Colonic mucosa (tissue), 4 donors: ENCODE results near the gene LHX2. TPM values are rescaled to one million over a fixed set of nuclear protein-coding genes. Genes with fewer than 3 reads are reported as not detected.

Experiments
- DNase-seq: peaks from one replicate; pipeline ENCODE4 v3.0.0-alpha.2; 2020
- H3K27ac ChIP-seq: fragments of 200-600 bp; one replicate; pipeline ENCODE4 v1.8.0; 2021
- H3K27me3 ChIP-seq: fragments of 200-600 bp; one replicate; pipeline ENCODE4 v1.8.0; 2021
- H3K36me3 ChIP-seq: fragments of 200-600 bp; one replicate; pipeline ENCODE4 v1.8.0; 2021
- H3K4me1 ChIP-seq: fragments of 200-600 bp; one replicate; pipeline ENCODE4 v1.8.0; 2021; ENCODE audit warnings: mild to moderate bottlenecking
- H3K4me3 ChIP-seq: fragments of 200-600 bp; one replicate; pipeline ENCODE4 v1.8.0; 2021
- H3K9ac ChIP-seq, 2 donors: one replicate each; pipeline ENCODE4 v1.7.0; 2013; ENCODE audit warnings: control low read depth in 2 of 2, low read depth in 2 of 2, low read length in 2 of 2
- H3K9me3 ChIP-seq: fragments of 200-600 bp; one replicate; pipeline ENCODE4 v1.8.0; 2021
- intact Hi-C: fragments of 100-400 bp; cut with DNase I; formaldehyde crosslinking; loops from one replicate; pipeline ENCODE4 v1.14.1; 2022
- total RNA-seq, 2 donors: library from RNA; stranded (reverse); fragmentation: NEBNext Ultra II Directional in 1 of 2; extraction: Animal tissue kit (Norgen Biotek cat#: 25700) in 1 of 2; gene quantifications; one replicate each; pipeline ENCODE4 v1.2.1, GENCODE V29; 2021
- TF ChIP-seq, protein P1 (sequence below): fragments of 200-600 bp; IDR thresholded peaks from one replicate; pipeline ENCODE4 v1.8.0; 2022; ENCODE audit warnings: antibody characterized with exemption, mild to moderate bottlenecking
- donor health status: healthy.
- donor health status: DM: no; HTN: no; CAD: no.
- donor health status: DM: no; HTN: no; CAD: no.

LHX2 gene
- total RNA-seq, 2 donors from 2014 or later = 0.10 TPM; not detected in 1

DNA sequence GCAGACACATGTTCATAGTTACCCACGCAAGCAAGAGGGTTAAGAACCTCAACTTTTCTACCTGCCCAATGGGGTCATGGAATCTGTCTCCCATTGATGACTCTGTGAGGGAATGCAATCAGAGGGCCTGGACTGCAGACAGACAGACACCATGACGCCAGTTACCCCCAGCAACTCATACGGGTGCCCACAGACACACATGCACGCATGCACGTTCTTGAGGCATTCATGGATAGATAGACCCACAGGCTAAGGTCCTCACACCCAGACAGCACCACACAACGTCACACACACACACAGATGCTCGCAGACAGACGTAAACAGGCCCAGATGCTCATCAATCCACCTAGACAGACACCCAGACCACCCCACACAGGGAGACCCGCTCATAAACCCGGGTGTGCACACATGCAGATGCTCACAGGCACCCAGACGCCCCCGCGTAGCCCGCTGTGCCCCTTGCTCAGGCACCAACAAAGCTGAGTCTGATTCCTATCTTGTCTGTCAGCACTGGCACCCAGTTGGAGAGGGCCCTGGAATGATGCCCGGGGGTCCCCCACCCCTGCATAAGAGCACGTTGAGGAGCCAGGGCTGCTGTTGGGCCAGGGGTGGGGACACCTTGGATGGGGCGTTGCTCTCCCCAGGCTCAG, 23.6 kb downstream of the LHX2 start:
- H3K27me3 ChIP-seq = peaks cover 16% of the 10 kb centered on the region

DNA sequence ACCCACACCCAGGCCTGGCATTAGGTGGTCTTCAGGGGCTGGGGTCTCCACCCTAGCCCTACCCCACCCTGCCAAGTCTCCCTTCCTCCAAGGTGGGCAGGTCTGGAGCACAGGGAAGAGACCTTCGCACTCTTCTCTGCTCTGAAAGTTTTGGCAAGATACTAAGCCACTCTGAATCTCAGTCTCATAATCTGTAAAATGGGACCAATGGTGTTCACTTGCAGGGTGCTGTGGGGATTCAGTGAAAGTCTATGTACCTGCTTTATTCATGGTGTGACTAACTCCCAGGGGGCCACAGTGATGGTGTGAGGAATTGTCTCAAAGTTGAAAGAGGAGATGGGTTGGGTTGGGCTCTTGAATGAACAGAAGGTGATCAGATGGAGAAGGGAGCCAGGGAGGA, 25.0 kb downstream of the LHX2 start:
- no peak for DNase-seq
- Histone ChIP-seq H3K27me3 (peaks cover 29% of the 10 kb centered on the region), H3K36me3 (no peaks in the 10 kb centered on the region), H3K27ac (no peak overlapping the region), H3K4me1 (peaks cover 4% of the 10 kb centered on the region), H3K9ac (no peak overlapping the region), H3K9me3 (no peaks in the 10 kb centered on the region), H3K4me3 (no peak overlapping the region)
- intact Hi-C loops = no loop called here
- TF ChIP-seq, protein P1, sequence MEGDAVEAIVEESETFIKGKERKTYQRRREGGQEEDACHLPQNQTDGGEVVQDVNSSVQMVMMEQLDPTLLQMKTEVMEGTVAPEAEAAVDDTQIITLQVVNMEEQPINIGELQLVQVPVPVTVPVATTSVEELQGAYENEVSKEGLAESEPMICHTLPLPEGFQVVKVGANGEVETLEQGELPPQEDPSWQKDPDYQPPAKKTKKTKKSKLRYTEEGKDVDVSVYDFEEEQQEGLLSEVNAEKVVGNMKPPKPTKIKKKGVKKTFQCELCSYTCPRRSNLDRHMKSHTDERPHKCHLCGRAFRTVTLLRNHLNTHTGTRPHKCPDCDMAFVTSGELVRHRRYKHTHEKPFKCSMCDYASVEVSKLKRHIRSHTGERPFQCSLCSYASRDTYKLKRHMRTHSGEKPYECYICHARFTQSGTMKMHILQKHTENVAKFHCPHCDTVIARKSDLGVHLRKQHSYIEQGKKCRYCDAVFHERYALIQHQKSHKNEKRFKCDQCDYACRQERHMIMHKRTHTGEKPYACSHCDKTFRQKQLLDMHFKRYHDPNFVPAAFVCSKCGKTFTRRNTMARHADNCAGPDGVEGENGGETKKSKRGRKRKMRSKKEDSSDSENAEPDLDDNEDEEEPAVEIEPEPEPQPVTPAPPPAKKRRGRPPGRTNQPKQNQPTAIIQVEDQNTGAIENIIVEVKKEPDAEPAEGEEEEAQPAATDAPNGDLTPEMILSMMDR = no peak

More for the DNA sequence above, 23.6 kb downstream of the LHX2 start:
- Histone ChIP-seq H3K4me1 (no peaks in the 10 kb centered on the region), H3K9ac (no peak overlapping the region), H3K4me3 (no peak overlapping the region), H3K9me3 (no peaks in the 10 kb centered on the region), H3K27ac (no peak overlapping the region), H3K36me3 (no peaks in the 10 kb centered on the region)
- TF ChIP-seq, protein P1 = no peak
- intact Hi-C loops = no loop called here
- DNase-seq = no peak

DNA sequence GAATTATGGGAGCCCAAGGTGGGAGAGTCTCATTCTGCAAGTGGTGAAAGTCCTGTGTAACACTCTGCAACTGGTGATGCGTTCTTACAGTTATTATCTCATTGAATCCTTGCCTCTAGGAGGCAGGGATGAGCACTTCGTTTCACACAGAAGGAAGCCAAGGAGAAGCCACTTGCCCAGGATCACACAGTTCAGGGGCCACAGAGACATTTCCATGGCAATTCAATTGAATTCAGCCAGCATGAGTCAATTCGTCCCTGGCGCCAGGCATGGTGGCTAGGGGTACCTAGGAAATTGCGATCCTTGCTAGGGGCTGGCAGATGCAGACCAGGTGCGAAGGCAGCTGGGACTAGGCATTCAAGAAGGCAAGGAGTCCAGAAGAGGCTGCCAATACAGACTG, 26.2 kb downstream of the LHX2 start:
- Histone ChIP-seq H3K9ac (no peak overlapping the region), H3K27ac (no peak overlapping the region), H3K4me3 (no peak overlapping the region), H3K9me3 (no peaks in the 10 kb centered on the region), H3K27me3 (peaks cover 18% of the 10 kb centered on the region), H3K36me3 (no peaks in the 10 kb centered on the region), H3K4me1 (peaks cover 4% of the 10 kb centered on the region)
- TF ChIP-seq, protein P1 = no peak
- DNase-seq = no peak
- intact Hi-C loops = no loop called here

DNA sequence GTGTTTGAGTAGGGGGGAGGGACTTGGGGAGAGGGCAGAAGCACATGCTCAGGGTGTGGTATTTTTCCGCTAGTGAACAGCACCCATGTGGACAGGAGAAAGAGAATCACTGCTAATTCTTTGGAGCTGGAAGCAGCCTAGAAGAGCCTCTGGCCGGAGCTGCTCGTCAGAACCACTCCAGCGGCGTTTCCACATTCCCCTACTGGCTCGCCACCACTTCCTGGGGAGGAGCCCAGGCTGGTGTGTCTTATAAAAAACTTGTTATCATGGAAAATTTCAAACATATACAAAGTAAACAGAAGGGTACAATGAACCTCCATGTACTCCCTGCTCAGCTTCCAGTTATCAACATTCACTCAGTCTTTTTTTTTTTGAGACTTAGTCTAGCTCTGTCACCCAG, 26.7 kb downstream of the LHX2 start:
- Histone ChIP-seq H3K9me3 (no peaks in the 10 kb centered on the region), H3K9ac (no peak overlapping the region), H3K27me3 (peaks cover 18% of the 10 kb centered on the region), H3K36me3 (no peaks in the 10 kb centered on the region), H3K4me1 (peaks cover 4% of the 10 kb centered on the region), H3K27ac (no peak overlapping the region), H3K4me3 (no peak overlapping the region)
- TF ChIP-seq, protein P1 = no peak
- intact Hi-C loops = no loop called here
- DNase-seq = no peak

DNA sequence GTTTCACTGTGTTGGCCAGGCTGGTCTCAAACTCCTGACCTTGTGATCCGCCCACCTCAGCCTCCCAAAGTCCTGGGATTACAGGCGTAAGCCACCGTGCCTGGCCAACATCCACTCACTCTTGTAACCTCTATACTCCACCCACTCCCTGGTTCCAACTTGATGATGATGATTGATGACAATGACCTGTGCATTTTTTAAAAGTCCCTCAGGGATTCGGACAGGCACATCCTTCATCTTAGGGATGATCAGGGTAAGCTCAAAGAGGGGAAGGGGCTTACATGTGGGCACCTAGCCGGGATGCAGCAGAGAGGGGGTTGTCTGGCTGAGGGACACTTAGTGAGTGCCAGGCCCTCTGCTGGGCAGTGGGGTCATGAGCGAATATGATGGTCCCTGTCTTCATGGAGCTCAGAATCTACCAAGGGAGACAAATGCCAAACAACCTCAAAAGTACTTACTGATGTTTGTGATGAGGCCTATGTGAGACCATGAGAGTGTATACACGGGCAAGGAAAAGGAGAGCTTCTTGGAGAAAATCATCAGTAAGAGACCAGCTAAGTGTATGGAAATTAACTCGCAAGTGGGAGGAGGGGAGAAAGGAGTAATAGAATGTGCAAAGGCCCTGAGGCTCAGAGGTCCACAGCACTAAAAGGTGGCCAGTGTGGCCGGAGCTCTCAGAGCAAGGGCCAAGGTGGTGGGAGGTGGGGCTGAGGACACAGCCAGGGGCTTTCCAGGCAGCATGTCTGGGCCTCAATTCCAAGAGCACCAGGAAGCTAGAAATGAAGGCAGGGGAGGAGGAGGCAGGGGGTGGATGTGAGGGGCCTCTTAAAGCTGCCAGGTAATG, 27.4 kb downstream of the LHX2 start:
- DNase-seq = no peak
- intact Hi-C loops = no loop called here
- Histone ChIP-seq H3K36me3 (no peaks in the 10 kb centered on the region), H3K9me3 (no peaks in the 10 kb centered on the region), H3K4me1 (peaks cover 4% of the 10 kb centered on the region), H3K27ac (no peak overlapping the region), H3K4me3 (no peak overlapping the region), H3K9ac (no peak overlapping the region), H3K27me3 (peaks cover 18% of the 10 kb centered on the region)
- TF ChIP-seq, protein P1 = no peak
